Fibroblast of the conjunctiva (primary cell): ENCODE results near the gene SLC25A19.

Experiments used
- DNase-seq: peaks from one replicate; pipeline ENCODE4 v3.0.0-alpha.2; 2010; ENCODE audit warnings: low read depth

The SLC25A19 gene

DNA sequence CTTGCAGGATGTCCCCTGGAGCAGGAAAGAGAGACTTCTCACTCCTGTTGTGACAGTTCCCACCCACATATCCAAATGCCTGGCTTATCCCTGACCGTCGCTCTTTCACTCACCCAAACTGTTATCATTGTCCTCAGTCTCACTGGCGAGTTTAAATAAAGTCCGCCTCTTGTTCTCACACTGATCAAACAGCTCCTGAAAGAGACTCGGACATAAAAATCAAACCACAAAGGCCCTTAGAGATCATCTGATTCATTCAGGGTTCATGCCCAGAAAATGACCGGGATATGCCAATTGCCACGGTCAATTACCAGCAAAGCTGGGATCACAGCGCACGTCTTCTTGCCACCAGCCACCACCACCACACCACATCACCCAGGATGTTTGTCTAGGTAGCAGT lies 47.7 kb downstream of the SLC25A19 start:
- DNase-seq: no peak

DNA sequence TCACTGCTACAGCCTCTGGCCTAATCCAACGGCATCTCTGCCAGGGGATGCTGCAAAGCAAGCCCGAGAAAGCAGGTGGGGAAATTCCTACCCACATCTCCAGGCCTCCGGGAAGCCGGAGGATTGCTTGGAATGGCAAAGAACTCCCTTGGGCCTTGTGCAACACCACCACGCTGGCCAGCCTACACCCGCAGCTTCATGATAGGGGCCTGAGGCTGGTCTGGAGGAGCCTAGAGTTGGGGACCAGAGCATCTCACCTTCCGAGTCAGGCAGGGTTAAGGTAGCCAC lies 48.1 kb downstream of the SLC25A19 start:
- DNase-seq: no peak

DNA sequence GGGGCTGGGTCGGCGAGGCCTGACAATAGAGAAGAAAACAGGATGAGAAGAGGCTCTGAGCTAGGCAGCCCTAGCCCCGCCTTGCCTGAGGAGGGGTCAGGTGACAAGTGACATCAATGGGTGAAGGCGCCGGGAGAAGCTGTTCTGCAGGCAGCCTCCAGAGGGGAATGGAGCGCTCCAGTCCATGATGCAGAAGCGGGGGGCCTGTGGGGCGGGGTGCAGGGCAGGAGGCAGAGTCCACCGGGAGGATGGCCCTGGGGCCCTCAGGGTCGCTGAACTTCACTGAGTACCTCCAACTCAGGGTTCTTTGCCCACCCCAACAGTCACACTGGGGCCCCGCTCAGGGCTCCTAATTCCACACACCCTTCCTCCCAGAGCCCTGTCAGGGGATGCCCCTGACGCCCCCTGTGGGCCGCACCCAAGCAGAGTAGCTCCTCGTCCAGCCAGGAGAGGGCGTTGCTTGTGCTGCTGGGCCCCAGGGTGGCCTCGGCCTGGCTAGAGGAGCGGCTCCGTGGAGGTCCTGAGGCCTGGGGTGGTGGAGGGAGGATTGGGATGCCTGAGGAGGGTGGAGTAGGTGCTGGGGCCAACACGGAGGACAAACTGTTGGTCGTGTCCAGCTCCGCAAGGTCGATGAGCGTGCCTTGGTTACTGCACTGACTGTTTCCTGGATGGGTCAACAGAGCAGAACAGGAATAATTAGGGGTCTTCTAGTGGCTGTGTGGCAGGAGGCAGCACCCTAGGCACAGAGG lies 48.7 kb downstream of the SLC25A19 start:
- DNase-seq: no peak

DNA sequence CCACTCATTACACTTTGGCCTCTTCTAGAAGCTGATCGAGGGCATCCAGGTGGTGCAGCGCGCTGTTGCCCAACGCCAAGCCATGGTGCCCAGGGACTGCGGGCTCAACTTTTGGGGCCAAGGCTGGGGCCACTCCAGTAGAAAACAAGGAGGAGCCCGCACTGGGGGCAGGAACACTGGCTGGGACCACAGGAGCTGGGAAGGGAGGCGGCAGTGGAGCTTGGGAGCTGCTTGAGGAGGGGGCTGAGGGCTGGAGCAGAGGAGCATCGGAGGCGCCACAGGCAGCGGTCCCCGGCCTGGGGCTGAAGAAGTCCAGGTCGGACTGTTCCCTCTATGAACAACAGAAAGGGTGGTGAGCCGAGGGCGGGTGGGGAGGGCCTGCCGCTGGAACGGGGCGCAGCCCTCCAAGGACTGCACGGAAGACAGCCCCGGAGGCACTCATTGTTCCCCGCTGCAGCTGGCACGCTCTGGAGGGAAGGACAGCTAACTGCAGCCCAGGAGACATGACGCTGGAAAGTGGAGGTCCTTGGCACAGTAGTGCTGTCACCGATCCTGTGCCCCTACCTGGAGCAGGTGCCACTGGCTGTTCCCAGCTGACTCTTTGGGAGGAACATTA lies 49.3 kb downstream of the SLC25A19 start:
- no peak for DNase-seq

DNA sequence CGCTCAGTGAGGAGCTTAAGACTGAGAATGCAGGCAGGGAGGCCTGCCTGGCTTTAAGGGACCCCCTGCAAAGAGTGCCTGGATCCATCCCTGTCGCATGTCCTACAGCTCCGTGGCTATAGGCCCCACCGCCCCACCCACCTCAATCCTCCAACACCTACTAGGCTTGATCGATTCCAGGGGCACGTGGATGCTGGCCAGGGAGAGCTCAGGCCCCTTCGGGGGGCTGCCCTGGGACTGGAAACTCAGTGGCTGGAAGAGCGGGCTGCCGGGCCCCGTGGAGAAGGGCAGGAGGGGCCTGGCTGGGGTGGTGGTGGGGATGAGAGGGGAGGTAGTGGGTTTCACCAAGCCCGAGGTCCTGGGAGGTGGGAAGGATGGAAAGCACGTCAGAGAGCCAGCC lies 50.0 kb downstream of the SLC25A19 start:
- DNase-seq: no peak

DNA sequence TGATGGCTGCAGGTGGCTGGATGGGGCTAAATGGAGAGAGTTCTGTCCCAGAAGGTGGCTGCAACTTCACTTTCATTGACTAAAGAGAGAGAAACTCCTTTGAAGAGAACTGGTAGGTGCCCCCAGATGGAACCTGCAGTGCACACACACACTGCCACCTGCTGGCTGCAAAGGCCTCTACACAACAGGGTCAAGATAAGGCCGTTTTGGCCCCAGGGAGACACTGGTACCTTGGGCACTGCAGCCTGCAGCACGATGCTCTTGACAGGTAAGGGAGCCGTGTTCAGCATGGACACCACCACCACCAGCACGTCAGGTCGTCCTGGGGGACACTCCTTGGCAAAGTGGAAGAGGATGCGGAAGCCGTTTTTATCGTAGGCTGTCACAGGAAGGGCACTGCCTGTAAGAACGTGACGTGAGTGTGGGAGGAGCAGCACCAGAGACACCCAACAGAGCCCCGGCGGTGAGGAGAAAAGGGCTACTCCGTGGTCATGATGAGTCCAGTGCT lies 50.5 kb downstream of the SLC25A19 start:
- DNase-seq: peak; percentile 62

DNA sequence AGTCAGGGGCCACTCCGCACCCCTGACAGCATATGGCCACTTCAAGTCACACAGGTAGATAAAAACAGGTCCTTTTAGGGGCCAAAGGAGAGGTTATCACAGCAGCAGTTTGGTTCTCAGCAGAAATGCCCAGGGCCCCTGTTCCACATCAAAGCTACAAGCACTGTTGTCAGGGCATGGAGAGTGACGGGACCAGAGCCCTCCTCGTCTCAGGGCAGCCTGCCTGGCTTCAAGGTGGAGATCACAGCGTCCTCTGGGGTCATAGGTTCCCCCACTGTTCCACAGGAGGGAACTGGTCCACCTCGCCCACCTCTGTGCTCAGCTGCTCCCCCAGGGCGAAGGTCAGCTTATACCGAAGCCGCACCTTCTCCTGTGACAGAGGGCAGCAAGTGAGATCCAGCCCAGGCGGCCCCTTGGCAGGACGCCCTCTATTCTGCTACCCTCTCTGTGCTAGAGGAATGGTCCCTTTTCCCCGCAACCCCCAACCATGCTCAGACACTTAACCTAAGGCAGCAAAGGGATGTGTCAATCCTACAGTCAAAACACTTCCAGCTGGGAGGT lies 51.1 kb downstream of the SLC25A19 start:
- no peak for DNase-seq

DNA sequence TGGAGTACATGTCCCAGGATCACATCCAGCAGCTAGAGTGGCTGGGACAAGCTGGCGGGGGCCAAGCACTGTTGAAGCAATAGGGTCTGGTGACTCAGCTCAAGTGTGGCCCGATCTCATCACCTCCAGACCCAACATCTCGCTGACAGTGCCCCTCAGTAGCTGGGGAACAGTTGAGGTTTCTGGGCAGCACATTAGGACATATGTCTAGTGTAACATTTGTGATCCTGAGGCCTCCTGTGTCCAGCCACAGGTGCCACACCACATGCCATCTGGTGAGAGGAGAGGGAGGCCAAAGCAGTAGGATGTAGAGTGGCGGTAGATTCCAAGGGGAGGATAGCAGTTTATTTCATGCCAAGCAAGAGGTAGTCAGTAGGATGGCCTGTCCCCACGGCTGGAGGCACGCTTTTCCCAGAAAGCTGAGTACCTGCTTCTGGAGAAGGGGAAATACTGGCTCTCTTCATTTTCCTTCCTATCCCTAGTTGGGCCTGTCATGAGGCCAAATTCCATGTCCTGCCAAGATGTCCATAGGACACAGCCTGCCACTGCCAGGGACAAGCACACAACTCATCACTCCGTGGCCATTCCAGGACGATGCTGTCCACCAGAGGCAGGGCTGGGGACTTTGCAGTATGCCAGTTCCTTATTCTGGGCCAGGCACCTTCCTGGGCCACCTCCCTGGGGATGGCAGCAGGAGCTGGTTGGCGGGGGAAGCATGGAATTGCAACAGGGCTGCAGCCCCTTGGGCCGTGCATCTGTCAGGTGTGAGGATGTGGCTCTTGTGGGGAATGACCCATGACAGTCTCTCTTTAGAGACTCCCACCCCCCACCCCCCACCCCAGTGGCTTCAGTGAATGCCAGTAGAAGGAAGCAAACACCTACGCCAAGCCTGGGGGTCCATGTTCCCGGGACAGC lies 51.9 kb downstream of the SLC25A19 start:
- DNase-seq: no peak

DNA sequence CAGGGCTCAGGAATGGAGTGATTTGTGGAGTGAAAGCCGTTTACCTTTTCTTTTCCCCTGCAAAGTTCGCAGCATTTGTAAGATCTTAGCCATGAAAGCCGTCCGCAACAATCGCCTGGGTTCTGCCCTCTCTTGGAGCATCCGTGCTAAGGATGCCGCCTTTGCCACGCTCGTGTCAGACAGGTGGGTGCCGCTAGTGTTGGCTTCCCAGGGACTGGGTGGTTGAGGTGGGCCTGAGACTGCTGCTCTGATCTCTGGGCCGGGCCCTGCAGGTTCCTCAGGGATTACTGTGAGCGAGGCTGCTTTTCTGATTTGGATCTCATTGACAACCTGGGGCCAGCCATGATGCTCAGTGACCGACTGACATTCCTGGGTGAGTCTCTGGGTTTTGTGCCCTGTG lies 56.4 kb downstream of the SLC25A19 start:
- no peak for DNase-seq

DNA sequence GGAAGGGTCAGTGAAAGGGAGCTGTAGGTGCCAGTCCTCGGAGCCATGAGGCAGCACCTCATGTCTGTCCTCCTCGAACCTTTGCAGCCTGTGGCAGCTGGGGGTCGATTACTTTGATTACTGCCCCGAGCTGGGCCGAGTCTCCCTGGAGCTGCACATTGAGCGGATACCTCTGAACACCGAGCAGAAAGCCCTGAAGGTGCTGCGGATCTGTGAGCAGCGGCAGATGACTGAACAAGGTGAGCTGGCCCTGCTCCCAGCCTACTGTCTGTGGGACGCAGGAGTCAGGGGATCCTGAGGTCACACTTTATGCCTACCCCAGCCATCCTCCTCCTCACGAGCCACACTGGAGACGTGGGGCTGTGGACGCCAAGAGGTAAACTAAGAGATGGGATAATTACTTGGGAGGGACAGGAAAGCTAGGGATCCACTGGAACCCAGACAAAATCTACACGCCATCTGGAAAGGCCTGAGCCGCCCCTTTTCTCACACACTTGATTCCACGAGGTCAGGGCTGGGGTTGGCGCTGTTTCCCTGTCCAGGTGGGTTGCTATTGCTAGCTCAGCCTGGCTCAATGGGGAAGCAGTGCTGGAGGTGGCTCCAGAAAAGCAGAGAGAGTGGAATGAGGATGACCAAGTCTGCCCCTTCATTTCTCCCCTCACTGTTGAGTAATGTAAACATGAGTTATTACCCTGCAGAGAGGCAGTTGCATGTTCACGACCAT lies 57.3 kb downstream of the SLC25A19 start:
- no peak for DNase-seq

DNA sequence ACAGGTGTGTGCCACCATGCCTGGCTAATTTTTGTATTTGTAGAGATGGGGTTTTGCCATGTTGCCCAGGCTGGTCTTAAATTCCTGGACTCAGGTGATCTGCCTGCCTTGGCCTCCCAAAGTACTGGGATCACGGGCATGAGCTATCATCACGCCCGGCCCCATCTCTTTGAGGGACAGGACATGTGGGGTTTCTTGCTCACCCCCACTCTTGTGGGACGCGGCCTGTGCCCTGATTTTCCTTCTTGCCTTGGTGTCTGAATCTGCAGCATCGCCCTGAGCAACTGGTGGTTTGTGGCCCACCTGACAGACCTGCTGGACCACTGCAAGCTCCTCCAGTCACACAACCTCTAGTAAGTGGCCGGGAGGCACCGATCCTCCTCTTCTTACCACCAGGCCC lies 58.2 kb downstream of the SLC25A19 start:
- no peak for DNase-seq

DNA sequence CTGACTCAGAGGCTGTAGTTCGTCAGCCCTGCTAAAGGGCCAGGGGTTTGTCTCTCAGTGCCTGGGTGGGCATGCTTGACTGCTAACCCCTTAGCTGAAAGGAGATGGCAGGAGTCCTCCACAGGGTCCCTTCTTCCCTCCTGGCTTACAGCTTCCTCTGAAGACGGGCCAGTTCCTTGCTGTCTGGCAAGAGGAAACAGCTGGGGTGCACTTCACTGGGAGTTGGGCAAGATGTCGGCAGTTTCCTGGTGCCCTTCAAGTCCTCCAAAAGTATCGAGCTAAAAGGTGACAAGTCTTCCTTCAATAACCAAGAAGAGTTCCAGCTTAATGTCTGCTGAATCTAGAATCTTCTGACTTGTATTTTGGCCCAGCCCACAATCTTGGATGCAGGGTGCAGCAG lies 60.4 kb downstream of the SLC25A19 start:
- no peak for DNase-seq

DNA sequence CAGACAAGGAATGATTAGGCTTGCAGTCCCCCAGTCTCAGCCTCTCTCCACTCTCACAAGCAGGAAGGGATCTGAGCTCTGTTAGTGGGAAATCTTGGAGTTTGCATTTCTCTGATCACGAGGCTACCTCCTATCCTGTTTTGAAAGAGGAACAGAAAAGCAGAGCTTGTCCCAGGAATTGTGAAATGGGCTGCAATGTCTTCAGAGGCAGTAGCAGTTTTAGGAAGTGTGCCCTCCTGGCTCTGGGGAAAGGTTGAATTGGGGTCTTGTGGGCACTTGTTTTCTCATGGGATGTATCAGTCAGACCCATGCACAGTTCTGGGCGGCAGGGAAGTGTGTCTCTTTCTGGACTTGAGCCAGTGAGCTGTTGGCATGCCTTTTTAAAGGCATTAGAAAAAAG lies 60.9 kb downstream of the SLC25A19 start:
- no peak for DNase-seq

DNA sequence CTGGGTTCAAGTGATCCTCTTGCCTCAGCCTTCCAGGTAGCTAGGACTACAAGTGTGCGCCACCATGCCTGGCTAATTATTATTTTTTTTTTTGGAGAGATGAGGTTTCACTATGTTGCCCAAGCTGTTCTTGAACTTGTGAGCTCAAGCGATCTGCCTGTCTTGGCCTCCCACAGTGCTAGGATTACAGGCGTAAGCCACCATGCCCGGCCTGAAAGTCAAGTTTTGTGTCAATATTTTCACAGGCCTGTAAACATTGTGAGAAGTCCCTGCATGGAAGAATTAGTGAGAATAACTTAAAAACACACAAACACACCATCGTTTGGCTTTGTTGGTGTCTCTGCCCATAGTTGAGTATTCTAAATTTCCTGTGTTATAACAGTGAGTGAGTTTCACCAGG lies 61.5 kb downstream of the SLC25A19 start:
- DNase-seq: no peak

DNA sequence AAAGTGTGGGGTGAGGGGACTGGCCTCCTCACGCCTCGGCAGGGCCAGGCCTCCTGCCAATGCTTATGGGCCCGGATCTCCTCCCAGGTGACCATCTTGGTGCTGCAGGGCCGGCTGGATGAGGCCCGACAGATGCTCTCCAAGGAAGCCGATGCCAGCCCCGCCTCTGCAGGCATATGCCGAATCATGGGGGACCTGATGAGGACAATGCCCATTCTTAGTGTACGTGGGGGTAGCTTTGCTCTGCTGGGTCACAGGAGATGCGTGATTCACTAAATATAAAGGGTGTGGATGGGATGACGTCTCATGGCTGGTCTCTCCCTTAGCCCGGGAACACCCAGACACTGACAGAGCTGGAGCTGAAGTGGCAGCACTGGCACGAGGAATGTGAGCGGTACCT lies 64.2 kb downstream of the SLC25A19 start:
- no peak for DNase-seq
